KMS-11 (cell line): Measurements from ENCODE around the gene PLA2G4C.

ENCODE experiments used
- H2AFZ ChIP-seq: fragments of 200-600 bp; sonication (generic); 2 replicates; pipeline ENCODE4 v1.6.1; 2016; ENCODE audit warnings: antibody characterized with exemption, mixed run types, low read depth
- H3K27ac ChIP-seq: fragments of 200-600 bp; sonication (generic); 2 replicates; pipeline ENCODE4 v1.6.1; 2016; ENCODE audit warnings: mild to moderate bottlenecking, mixed run types
- H3K27me3 ChIP-seq: fragments of 200-600 bp; sonication (generic); 2 replicates; pipeline ENCODE4 v1.6.1; 2017; ENCODE audit warnings: mild to moderate bottlenecking, low read depth, mixed run types, moderate library complexity; ENCODE audit not compliant: insufficient read depth
- H3K36me3 ChIP-seq: fragments of 200-600 bp; sonication (generic); 2 replicates; pipeline ENCODE4 v1.6.1; 2017; ENCODE audit warnings: mild to moderate bottlenecking, mixed run types; ENCODE audit not compliant: insufficient read depth
- H3K4me1 ChIP-seq: fragments of 200-600 bp; sonication (generic); 2 replicates; pipeline ENCODE4 v1.6.1; 2016; ENCODE audit warnings: mild to moderate bottlenecking, low read depth, mixed run types; ENCODE audit not compliant: poor library complexity, severe bottlenecking
- H3K4me2 ChIP-seq: fragments of 200-600 bp; sonication (generic); 2 replicates; pipeline ENCODE4 v1.7.0; 2016; ENCODE audit warnings: mild to moderate bottlenecking, mixed run types
- H3K4me3 ChIP-seq: fragments of 200-600 bp; sonication (generic); IDR thresholded peaks from 2 replicates; pipeline ENCODE4 v1.6.1; 2017; ENCODE audit warnings: low read depth, low read length, mixed read lengths; ENCODE audit not compliant: insufficient read depth
- H3K79me2 ChIP-seq: fragments of 200-600 bp; sonication (generic); 2 replicates; pipeline ENCODE4 v1.6.1; 2016; ENCODE audit warnings: low read depth, mixed run types; ENCODE audit not compliant: insufficient read depth
- H3K9ac ChIP-seq: fragments of 200-600 bp; sonication (generic); 2 replicates; pipeline ENCODE4 v1.6.1; 2016; ENCODE audit warnings: mild to moderate bottlenecking, mixed run types
- H4K20me1 ChIP-seq: fragments of 200-600 bp; sonication (generic); 2 replicates; pipeline ENCODE4 v1.6.1; 2016; ENCODE audit warnings: mild to moderate bottlenecking, mixed run types; ENCODE audit not compliant: insufficient read depth
- TF ChIP-seq, protein P1 (sequence below): fragments of 200-600 bp; sonication (generic); conservative IDR thresholded peaks from 2 replicates; pipeline ENCODE4 v1.6.1; 2017; ENCODE audit warnings: low read depth, mild to moderate bottlenecking, antibody characterized with exemption, low read length, moderate library complexity, mixed read lengths

The PLA2G4C gene

DNA sequence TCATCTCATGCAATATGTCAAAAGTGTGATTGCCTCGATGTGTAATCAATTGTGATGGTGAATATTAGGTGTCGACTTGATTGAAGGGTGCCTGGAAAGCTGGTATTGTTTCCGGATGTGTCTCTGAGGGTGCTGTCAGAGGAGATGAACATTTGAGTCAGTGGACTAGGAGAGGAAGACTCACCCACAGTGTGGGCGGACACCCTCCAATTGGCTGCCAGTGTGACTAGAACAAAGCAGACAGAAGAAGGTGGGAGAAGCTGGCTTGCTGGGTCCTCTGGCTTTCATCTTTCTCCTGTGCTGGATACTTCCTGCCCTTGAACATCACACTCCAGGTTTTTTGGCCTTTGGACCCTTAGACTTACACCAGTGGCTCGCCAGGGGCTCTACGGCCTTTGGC is 51.3 kb downstream of the PLA2G4C start:
- Histone ChIP-seq H3K27me3 (peaks cover 53% of the 10 kb centered on the region), H3K4me1 (no peaks in the 10 kb centered on the region), H3K4me2 (no peak overlapping the region), H4K20me1 (no peaks in the 10 kb centered on the region), H3K9ac (no peak overlapping the region), H3K36me3 (no peaks in the 10 kb centered on the region), H3K27ac (no peak overlapping the region), H3K79me2 (no peaks in the 10 kb centered on the region), H2AFZ (no peak overlapping the region), H3K4me3 (no peak overlapping the region)
- TF ChIP-seq, protein P1, sequence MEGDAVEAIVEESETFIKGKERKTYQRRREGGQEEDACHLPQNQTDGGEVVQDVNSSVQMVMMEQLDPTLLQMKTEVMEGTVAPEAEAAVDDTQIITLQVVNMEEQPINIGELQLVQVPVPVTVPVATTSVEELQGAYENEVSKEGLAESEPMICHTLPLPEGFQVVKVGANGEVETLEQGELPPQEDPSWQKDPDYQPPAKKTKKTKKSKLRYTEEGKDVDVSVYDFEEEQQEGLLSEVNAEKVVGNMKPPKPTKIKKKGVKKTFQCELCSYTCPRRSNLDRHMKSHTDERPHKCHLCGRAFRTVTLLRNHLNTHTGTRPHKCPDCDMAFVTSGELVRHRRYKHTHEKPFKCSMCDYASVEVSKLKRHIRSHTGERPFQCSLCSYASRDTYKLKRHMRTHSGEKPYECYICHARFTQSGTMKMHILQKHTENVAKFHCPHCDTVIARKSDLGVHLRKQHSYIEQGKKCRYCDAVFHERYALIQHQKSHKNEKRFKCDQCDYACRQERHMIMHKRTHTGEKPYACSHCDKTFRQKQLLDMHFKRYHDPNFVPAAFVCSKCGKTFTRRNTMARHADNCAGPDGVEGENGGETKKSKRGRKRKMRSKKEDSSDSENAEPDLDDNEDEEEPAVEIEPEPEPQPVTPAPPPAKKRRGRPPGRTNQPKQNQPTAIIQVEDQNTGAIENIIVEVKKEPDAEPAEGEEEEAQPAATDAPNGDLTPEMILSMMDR = no peak

DNA sequence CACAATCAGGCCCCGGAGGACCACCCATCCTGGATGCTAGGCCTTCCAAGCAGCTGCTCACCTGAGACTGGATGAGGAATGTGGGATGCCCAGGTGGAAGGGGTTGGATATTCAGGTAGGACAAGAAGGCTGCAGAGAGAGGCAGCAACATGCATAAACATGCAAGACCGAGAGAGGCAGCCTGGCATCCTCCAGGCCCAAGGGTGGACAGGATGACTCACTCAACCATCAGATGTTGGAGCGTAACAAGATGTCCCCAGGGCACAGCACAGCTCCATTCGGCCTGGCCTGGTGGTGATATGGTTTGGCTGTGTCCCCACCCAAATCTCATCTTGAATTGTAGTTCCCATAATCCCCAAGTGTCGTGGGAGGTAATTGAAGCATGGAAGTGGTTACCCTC is 56.8 kb downstream of the PLA2G4C start:
- Histone ChIP-seq H3K9ac (no peak overlapping the region), H4K20me1 (no peaks in the 10 kb centered on the region), H2AFZ (no peak overlapping the region), H3K79me2 (no peaks in the 10 kb centered on the region), H3K4me3 (no peak overlapping the region), H3K27ac (no peak overlapping the region), H3K4me1 (no peaks in the 10 kb centered on the region), H3K4me2 (no peak overlapping the region), H3K27me3 (peaks cover 55% of the 10 kb centered on the region), H3K36me3 (no peaks in the 10 kb centered on the region)
- TF ChIP-seq, protein P1 = no peak

DNA sequence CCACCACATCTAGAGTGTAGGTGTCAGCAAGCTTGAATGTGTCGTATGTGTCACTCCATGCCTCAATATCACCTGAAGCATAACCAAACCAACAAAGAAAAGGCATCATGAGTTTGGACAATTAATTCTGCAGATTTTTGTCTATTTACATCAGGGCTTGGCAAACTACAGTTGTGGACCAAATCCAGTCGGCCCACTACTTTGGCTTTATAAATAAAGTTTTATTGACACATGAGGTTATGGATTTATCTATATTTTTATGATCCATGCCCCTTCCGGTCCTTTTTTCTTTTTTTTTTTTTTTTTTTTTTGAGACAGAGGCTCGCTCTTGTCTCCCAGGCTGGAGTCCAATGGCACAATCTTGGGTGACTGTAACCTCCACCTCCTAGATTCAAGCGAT is 57.5 kb downstream of the PLA2G4C start:
- no peaks in the 10 kb centered on the region for H3K79me2 ChIP-seq
- no peak overlapping the region for H3K27ac ChIP-seq
- H3K4me1 ChIP-seq = no peaks in the 10 kb centered on the region
- no peaks in the 10 kb centered on the region for H3K36me3 ChIP-seq
- no peak overlapping the region for H3K4me3 ChIP-seq
- TF ChIP-seq, protein P1 = no peak
- H3K27me3 ChIP-seq = peaks cover 56% of the 10 kb centered on the region
- H4K20me1 ChIP-seq = no peaks in the 10 kb centered on the region
- H3K9ac ChIP-seq = no peak overlapping the region
- H3K4me2 ChIP-seq = no peak overlapping the region
- no peak overlapping the region for H2AFZ ChIP-seq

DNA sequence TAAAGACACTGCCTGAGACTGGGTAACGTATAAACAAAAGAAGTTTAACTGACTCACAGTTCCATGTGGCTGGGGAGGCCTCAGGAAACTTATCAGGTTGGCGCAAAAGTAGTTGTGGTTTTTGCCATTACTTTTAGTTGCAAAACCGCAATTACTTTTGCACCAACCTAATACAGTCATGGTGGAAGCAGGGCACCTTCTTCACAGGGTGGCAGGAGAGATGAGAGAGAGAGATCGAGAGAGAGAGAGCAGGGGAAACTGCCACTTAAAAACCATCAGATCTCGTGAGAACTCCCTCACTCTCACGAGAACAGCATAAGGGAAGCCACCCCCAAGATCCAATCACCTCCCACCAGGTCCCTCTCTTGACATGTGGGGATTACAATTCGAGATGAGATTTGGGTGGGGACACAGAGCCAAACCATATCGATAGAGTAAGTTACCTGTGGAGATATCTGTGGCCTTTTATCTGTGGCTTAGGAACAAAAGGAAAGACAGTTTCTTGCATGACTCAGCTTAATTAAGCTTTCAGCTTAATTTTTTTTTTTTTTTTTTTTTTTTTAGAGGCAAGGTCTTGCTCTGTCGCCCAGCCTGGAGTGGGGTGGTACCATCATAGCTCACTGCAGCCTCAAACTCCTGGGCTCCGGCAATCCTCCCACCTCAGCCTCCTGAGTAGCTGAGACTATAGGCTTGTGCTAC is 59.1 kb downstream of the PLA2G4C start:
- Histone ChIP-seq H3K27ac (no peak overlapping the region), H3K79me2 (no peaks in the 10 kb centered on the region), H3K27me3 (peaks cover 57% of the 10 kb centered on the region), H3K9ac (no peak overlapping the region), H3K4me3 (no peak overlapping the region), H3K4me2 (no peak overlapping the region), H4K20me1 (no peaks in the 10 kb centered on the region), H3K36me3 (no peaks in the 10 kb centered on the region), H3K4me1 (no peaks in the 10 kb centered on the region), H2AFZ (no peak overlapping the region)
- TF ChIP-seq, protein P1 = no peak
